Measurements from ENCODE around the gene SEPHS2.

SEPHS2 gene

DNA sequence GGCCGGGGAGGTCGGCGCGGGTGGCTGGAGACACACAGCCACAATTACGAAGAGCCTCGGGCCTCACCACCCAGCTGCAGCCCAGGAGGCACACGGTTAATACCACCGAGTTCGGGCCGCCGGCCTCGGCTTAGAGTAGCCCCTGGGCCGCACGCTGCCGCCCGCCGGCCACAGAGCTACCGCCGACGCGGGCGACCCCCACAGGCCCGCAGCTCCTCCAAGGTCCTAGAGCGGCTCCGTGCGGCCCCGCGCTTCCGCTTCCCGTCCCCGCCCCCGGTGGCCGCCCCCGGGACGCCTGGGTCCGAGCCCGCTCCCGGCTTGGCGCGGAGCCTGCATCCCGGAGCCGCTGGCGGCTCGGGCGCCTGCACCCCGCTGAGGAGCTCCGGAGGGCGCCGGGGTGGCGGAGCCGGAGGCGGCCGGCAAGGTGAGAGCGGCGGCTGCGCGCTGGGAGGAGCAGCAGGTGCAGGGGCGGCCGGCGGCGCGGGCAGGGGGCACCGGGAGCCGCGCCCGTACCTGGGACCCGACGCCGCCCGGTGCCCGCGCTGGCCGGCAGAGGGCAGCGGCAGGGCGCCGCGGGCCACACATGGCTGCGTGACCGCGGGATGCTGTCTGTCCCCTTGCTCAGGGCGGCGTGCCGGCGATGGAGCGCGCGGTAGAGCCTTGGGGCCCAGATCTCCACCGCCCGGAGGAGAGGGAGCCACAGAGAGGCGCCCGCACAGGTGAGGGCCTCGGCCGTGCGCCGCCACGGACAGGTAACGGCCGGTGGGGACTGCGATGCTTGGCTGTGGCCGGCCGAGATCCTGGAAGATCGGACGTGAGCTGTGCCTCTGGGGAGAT is 50.3 kb downstream of the SEPHS2 start, which contains the start of gene ZNF48 (continued):
- TF ChIP-seq, protein P1, sequence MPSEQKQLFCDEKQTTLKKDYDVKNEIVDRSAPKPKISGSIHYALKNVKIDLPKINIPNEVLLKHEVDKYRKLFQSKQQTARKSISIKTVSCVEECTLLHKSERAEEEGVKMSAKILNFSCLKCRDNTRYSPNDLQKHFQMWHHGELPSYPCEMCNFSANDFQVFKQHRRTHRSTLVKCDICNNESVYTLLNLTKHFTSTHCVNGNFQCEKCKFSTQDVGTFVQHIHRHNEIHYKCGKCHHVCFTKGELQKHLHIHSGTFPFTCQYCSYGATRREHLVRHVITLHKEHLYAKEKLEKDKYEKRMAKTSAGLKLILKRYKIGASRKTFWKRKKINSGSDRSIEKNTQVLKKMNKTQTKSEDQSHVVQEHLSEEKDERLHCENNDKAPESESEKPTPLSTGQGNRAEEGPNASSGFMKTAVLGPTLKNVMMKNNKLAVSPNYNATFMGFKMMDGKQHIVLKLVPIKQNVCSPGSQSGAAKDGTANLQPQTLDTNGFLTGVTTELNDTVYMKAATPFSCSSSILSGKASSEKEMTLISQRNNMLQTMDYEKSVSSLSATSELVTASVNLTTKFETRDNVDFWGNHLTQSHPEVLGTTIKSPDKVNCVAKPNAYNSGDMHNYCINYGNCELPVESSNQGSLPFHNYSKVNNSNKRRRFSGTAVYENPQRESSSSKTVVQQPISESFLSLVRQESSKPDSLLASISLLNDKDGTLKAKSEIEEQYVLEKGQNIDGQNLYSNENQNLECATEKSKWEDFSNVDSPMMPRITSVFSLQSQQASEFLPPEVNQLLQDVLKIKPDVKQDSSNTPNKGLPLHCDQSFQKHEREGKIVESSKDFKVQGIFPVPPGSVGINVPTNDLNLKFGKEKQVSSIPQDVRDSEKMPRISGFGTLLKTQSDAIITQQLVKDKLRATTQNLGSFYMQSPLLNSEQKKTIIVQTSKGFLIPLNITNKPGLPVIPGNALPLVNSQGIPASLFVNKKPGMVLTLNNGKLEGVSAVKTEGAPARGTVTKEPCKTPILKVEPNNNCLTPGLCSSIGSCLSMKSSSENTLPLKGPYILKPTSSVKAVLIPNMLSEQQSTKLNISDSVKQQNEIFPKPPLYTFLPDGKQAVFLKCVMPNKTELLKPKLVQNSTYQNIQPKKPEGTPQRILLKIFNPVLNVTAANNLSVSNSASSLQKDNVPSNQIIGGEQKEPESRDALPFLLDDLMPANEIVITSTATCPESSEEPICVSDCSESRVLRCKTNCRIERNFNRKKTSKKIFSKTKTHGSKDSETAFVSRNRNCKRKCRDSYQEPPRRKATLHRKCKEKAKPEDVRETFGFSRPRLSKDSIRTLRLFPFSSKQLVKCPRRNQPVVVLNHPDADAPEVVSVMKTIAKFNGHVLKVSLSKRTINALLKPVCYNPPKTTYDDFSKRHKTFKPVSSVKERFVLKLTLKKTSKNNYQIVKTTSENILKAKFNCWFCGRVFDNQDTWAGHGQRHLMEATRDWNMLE (tag by site-specific recombination; conservative IDR thresholded peaks at IDR 0.05; ENCODE audit: low read depth): peak; percentile 44; the same call in 1 of the 2 replicates
- TF ChIP-seq ZNF24 (tag by site-specific recombination; IDR thresholded peaks at IDR 0.05) (peak; percentile 65; the same call in 1 of the 2 replicates), ZNF23 (tag by site-specific recombination; IDR thresholded peaks at IDR 0.05; ENCODE audit: borderline replicate concordance) (no peak), ZNF549 (tag by site-specific recombination; IDR thresholded peaks at IDR 0.05) (no peak), ZFHX2 (tag by site-specific recombination; conservative IDR thresholded peaks at IDR 0.05) (peak; percentile 90), ZNF48 (tag by site-specific recombination; IDR thresholded peaks at IDR 0.05) (no peak), ZNF2 (tag by site-specific recombination; IDR thresholded peaks at IDR 0.05) (peak; percentile 84), ZNF140 (tag by site-specific recombination; IDR thresholded peaks at IDR 0.05) (no peak), ZNF561 (tag by site-specific recombination; IDR thresholded peaks at IDR 0.05; ENCODE audit: borderline replicate concordance) (peak; percentile 95), ZNF660 (tag by site-specific recombination; IDR thresholded peaks at IDR 0.05) (peak; percentile 96; the same call in 1 of the 2 replicates), ZNF335 (tag by site-specific recombination; conservative IDR thresholded peaks at IDR 0.05) (no peak), GLIS2 (tag by site-specific recombination; IDR thresholded peaks at IDR 0.05) (peak; percentile 74), ZNF138 (tag by site-specific recombination; IDR thresholded peaks at IDR 0.05; ENCODE audit: borderline replicate concordance) (no peak), SALL2 (tag by site-specific recombination; IDR thresholded peaks at IDR 0.05; ENCODE audit: borderline replicate concordance) (no peak), ZNF521 (tag by site-specific recombination; IDR thresholded peaks at IDR 0.05) (no peak), TCF7L2 (IDR thresholded peaks at IDR 0.05; ENCODE audit: borderline replicate concordance, low read depth, low read length) (no peak), ZSCAN30 (tag by site-specific recombination; IDR thresholded peaks at IDR 0.05) (peak; percentile 92), ZNF266 (tag by site-specific recombination; IDR thresholded peaks at IDR 0.05; ENCODE audit: low read depth) (no peak), ZNF202 (tag by site-specific recombination; IDR thresholded peaks at IDR 0.05; ENCODE audit: borderline replicate concordance) (no peak), ZNF280C (tag by site-specific recombination; IDR thresholded peaks at IDR 0.05) (no peak), ZBTB26 (tag by site-specific recombination; optimal IDR thresholded peaks at IDR 0.05) (peak; percentile 92), ZFP41 (tag by site-specific recombination; IDR thresholded peaks at IDR 0.05; ENCODE audit: borderline replicate concordance) (no peak)
- TF ChIP-seq, protein P2, sequence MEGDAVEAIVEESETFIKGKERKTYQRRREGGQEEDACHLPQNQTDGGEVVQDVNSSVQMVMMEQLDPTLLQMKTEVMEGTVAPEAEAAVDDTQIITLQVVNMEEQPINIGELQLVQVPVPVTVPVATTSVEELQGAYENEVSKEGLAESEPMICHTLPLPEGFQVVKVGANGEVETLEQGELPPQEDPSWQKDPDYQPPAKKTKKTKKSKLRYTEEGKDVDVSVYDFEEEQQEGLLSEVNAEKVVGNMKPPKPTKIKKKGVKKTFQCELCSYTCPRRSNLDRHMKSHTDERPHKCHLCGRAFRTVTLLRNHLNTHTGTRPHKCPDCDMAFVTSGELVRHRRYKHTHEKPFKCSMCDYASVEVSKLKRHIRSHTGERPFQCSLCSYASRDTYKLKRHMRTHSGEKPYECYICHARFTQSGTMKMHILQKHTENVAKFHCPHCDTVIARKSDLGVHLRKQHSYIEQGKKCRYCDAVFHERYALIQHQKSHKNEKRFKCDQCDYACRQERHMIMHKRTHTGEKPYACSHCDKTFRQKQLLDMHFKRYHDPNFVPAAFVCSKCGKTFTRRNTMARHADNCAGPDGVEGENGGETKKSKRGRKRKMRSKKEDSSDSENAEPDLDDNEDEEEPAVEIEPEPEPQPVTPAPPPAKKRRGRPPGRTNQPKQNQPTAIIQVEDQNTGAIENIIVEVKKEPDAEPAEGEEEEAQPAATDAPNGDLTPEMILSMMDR (tag by site-specific recombination; IDR thresholded peaks at IDR 0.05): peak; percentile 94
- TF ChIP-seq, protein P3, sequence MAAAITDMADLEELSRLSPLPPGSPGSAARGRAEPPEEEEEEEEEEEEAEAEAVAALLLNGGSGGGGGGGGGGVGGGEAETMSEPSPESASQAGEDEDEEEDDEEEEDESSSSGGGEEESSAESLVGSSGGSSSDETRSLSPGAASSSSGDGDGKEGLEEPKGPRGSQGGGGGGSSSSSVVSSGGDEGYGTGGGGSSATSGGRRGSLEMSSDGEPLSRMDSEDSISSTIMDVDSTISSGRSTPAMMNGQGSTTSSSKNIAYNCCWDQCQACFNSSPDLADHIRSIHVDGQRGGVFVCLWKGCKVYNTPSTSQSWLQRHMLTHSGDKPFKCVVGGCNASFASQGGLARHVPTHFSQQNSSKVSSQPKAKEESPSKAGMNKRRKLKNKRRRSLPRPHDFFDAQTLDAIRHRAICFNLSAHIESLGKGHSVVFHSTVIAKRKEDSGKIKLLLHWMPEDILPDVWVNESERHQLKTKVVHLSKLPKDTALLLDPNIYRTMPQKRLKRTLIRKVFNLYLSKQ (tag by site-specific recombination; IDR thresholded peaks at IDR 0.05; ENCODE audit: borderline replicate concordance): no peak
- TF ChIP-seq, protein P4, sequence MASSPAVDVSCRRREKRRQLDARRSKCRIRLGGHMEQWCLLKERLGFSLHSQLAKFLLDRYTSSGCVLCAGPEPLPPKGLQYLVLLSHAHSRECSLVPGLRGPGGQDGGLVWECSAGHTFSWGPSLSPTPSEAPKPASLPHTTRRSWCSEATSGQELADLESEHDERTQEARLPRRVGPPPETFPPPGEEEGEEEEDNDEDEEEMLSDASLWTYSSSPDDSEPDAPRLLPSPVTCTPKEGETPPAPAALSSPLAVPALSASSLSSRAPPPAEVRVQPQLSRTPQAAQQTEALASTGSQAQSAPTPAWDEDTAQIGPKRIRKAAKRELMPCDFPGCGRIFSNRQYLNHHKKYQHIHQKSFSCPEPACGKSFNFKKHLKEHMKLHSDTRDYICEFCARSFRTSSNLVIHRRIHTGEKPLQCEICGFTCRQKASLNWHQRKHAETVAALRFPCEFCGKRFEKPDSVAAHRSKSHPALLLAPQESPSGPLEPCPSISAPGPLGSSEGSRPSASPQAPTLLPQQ (tag by site-specific recombination; IDR thresholded peaks at IDR 0.05): peak; percentile 66

All from HEK293 (cell line).